ENCODE measurements around the gene CTCFL.

GRCh38 chr20:57529810-57530209 lies 4.9 kb upstream of the CTCFL start:
- TF ChIP-seq JUN (IDR thresholded peaks at IDR 0.05; ENCODE audit: borderline replicate concordance, insufficient read depth, insufficient read length, low read depth) = no peak
- TF ChIP-seq CTCF (IDR thresholded peaks at IDR 0.05; ENCODE audit: extremely low read depth in 1 of 2, insufficient read depth in 1 of 2, low read depth in 1 of 2, low read length in 2 of 2) = no peak
- TF ChIP-seq POLR2A (IDR thresholded peaks at IDR 0.05; ENCODE audit: low read depth, low read length) = no peak
- no peak for TF ChIP-seq POLR2AphosphoS5 (IDR thresholded peaks at IDR 0.05; ENCODE audit: insufficient read depth, low read depth, low read length)

Measured in endothelial cell of umbilical vein (primary cell).